NCI-H2196 (cell line): ENCODE results near the gene ENKD1.

ENCODE experiments used
- DNase-seq: peaks from one replicate; lab custom pipeline; 2025; ENCODE audit not compliant: unreplicated experiment; lab: John Stamatoyannopoulos, UW

The ENKD1 gene

DNA sequence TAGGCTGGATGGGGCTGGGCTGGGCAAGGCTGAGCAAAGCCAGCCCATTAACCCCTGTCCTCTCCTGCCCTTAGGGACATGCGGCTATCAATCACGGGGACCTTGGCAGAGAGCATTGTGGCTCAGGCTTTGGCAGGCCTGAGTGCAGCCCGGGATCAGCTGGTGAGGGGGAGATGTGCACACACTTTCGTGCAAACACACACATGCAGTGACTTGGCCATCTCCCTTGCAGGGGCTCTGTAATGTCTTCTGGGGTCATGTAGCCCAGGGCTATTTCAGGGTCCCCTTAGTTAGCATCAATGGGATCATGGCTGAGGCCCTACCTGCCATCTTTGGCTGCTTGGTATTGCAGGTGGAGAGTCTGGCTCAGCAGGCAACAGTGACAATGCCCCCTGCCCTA is 14.7 kb downstream of the ENKD1 start:
- DNase-seq = no peak

DNA sequence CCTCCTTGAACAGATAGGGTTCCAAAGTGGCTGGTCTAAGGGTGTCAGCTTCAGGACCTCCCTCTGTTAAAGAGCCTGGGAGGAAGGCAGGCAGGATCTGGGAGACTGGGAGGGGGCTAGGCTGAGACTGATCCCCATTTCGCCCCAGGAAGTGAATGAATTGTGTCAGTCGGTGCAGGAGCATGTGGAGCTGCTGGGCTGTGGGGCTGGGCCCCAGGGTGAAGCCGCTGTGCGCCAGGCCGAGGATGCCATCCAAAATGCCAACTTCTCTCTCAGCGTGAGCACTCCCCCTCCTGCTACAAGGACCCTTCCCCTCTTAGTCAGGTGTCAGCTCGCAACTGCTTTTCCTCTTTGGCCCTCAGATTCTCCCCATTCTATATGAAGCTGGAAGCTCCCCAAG is 15.5 kb downstream of the ENKD1 start:
- no peak for DNase-seq

DNA sequence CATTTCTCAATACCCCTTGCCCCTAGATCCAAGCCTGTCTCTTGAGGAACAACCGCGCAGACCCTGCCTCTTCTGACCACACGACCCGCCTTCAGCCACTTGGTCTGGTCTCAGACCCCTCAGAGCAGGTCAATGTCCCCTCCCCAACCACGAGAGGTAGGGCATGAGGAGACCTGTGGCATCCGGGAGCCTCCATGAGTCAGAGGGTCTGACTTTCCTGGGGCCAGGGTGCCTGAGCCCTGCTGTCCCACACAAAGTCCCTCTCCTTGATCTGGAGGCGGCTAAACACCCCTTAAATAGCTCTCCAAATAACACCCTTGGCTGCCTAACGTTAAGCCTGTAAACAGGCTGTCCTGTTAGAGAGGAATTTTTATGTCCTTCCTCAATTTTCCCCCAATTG is 16.5 kb downstream of the ENKD1 start:
- no peak for DNase-seq

DNA sequence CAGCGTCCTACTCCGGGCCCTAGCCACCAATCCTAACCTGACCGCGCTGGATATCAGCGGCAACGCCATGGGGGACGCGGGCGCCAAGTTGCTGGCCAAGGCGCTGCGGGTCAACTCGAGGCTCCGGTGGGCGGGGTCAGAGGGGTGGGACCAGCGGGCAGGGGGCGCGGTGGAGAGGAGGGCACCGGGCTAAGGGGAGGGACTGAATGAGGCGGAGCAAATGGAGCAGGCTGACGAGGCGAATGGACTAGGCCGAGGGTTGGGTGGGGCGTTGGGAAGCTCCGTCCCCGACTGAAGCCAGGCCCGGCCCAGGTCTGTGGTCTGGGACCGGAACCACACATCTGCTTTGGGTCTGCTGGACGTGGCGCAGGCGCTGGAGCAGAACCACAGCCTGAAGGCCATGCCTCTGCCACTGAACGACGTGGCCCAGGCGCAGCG is 17.0 kb downstream of the ENKD1 start:
- no peak for DNase-seq

DNA sequence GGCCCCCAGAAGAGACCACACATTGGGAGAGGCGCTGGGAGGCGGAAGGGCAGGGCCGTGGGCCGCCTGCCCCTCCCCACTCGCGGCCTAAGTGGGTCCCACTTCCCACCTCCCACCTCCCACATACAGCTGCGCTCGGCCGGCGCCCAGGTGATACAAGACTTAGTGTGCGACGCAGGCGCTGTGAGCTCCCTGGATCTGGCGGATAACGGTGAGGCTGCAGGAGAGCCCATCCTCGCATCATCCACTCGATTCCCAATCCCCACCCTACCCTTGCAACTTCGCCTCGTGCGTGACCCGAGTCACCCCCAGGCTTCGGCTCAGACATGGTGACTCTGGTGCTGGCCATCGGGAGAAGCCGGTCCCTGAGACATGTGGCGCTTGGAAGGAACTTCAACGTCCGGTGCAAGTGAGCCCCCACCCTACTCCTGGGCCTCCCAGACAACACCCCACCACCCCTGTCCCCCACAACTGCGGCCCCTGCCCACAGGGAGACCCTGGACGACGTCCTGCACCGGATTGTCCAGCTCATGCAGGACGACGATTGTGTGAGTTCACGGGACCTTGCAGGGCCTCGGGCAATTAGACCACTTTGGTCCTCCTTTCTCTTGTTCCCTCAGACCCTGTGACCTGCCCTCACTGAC is 17.7 kb downstream of the ENKD1 start:
- no peak for DNase-seq

DNA sequence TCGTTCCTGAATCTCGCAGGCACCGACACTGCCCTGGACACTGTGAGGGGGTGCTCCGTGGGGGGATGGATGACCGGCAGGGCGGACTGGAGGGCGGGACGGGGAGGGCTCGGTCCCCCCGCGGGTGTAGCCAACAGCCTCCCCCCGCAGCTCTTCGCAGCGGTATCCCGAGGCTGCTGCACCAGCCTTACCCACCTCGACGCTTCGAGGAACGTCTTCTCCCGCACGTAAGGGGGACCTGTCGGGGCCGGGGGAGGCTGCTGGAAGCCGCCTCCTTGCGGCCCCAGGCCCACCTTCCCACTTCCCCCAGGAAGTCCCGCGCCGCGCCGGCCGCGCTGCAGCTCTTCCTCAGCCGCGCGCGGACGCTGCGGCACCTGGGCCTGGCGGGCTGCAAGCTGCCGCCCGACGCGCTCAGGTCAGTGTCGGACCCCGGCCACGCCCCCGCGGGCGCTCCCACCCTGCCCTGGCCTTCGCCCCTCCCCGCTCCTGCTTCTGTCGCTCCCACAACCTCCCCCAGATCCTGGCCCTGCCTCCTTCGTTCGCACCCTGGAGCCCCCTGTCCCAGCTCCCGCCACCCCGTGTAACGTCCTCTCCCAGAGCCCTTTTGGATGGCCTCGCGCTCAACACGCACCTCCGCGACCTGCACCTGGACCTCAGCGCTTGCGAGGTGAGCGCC is 18.3 kb downstream of the ENKD1 start:
- no peak for DNase-seq

DNA sequence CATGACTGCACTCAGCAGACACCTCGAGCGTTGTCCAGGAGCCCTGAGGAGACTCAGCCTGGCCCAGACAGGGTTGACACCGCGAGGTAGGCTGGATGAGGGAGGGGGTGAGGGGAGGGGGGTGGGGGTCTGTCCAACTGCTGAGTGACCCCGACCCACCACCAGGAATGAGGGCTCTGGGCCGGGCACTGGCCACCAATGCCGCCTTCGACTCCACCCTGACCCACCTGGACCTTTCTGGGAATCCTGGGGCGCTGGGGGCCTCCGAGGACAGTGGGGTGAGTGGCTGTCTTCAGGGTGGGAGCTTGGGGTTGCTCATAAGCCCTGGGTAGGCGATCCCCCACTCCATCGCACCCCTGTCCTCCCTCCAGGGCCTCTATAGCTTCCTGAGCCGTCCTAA is 18.9 kb downstream of the ENKD1 start:
- no peak for DNase-seq

DNA sequence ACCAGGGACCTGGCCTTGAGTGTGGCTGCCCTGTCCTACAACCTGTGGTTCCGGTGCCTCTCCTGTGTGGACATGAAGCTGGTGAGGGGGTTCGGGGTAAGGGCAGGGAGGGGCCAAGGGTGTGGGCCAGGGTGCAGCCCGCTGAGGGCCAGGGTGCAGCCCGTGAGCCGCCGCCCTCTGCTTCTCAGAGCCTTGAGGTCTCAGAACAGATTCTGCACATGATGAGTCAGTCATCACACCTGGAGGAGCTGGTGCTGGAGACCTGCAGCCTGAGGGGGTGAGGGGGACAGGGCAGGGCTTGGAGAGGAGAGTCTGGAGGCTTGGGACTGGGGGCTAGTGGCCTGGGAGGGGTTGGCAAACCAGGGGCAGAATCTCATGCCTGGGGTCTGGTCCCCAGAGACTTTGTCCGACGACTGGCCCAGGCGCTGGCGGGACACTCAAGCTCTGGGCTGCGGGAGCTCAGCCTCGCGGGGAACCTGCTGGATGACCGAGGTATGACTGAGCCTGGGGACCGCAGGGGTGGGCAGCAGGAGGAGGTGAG is 19.4 kb downstream of the ENKD1 start:
- no peak for DNase-seq

DNA sequence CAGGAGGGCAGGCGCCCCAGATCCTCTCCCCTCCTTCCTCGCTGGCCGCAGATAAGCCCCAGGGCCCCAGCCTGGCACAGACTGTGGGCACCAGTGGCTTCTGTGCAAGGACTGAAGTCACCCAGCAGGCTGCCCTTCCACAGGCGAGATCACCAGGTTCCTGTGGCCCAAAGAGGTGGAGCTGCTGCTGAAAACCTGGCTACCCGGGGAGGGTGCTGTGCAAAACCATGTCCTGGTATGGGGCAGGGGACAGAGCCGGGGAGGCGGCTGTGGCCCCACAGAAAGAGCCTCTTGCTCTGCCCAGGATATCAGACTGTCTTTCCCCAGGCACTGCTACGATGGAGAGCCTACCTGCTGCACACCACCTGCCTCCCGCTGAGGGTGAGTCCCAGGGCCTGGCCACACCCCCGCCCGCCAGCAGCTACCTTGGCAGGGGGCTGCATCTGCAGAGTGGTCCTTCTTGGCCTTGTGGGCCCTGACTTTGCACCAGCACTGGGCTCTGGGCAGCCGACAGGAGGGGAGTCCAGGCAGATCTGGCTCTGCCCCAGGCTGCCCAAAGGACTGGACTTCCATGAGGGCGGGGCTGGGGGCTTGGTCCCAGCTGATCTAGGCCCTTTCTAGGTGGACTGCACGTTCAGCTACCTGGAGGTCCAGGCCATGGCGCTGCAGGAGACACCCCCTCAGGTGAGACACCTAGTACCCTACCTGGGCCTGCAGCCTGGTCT is 21.0 kb downstream of the ENKD1 start:
- DNase-seq = no peak

DNA sequence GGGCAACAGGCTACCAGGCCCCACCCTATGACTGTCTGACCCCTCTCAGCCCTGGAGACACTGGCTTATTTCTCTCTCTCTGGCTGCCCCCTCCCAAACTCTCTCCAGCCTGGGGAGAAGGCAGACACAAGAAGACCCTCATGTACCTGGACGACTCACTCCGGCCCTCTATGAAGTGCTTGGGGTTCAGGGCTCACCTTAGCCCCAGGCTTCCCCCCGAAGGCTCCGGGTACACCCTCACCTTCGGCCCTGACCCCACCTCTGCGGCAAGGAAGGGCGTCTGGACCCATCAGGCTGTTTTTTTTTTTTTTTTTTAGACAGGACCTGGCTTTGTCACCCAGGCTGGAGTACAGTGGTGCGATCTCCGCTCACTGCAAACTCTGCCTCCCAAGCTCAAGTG is 22.5 kb downstream of the ENKD1 start:
- no peak for DNase-seq

DNA sequence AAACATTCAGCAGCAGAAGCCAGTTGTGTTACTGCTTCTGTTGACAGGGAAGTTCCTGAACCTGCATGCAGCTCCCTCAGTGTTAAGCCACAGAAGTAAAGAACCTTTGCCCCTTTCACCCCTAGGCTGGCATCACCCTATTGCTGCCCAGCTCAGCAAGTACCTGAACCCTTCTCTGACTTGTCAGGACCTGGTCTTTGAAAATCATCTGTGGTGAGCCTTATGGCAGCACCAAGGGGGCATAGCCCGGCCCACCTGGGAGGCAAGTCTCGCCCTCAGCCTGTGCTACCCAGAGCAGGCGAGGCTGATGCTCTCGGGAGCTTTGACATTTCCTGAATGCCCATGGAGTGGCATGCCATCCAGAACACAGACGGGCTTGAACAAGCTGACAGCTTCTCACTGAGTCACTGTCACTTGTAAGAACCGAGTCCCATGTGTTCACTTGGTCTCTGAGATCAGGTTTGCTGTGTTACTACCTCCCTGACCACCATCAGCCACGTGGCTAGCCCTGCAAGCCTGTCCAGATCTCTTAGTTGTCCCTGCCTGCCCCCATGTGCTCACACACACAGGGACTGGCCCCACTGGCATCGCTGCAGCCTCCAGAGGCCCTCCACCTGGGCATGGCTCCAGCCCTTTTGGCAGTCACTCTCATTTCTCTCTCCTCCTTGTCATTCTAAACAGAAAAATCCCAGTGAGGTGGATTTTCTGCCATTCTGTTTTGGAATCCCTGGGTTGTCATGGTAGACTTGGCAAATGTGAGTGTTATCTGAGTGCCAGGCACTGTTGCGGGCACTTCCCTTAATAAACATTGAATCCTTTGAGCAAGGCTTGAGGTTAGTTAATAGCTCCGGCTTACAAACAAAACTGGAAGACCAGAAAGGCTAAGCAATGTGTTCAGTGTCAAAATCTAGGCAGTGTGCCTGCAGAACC is 24.5 kb downstream of the ENKD1 start:
- DNase-seq = peak; percentile 65

DNA sequence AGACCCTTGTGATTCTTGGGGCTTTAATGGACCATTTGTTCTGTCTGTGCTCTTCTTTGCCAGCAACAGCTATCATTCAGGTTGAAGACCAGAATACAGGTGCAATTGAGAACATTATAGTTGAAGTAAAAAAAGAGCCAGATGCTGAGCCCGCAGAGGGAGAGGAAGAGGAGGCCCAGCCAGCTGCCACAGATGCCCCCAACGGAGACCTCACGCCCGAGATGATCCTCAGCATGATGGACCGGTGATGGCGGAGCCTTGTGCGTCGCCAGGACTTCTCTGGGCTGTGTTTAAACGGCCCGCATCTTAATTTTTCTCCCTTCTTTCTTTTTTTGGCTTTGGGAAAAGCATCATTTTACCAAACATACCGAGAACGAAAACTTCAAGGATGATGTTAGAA is 28.9 kb downstream of the ENKD1 start:
- no peak for DNase-seq

DNA sequence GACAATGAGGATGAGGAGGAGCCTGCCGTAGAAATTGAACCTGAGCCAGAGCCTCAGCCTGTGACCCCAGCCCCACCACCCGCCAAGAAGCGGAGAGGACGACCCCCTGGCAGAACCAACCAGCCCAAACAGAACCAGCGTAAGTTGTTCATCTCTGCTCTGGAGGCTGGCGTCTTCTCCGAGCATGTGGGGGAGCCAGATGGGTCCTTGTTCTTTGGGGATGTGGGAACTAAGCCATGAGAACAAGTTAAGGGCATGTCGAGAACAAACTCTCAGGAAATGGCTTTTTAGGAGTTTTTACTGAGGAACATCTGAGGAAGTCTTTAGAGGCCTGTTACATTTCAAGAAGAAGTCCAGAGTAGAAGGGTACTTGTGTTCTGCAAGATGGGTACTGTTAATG is 29.8 kb downstream of the ENKD1 start:
- no peak for DNase-seq

DNA sequence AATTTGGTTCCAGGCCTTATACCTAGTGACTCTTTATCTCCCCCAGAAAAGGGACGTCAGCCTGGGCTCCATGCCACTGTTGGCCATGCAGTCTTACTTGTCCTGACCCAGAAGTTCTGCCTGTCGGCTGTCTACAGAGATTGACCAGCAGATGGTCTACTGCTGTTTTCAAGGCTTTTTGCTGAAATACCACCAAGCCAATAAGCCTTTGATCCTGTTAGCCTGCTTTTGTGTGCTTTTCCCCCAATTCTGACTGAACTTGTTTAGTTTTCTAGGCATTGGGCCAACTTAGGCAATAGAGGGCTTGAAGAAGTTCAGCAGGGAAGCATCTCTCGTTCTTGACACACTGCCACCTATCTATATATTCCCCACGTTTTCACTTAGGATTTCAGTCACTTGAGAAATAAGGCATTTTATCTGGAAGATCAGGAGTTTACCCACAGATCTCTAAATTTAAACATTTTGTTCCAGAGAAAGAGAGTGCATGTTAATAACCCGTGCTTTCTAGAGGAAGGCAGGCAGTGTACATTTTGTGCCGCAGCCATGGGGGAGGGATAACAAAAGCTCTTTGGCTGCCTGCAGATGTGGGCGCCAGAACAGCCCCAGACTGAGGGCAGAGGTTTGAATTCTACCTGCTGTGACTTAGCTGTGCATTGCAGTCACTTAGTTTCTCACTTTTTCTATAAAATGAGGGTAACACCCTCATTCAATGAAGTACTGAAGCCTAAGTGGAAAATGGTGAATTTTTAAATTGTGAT is 34.0 kb downstream of the ENKD1 start:
- DNase-seq = no peak

DNA sequence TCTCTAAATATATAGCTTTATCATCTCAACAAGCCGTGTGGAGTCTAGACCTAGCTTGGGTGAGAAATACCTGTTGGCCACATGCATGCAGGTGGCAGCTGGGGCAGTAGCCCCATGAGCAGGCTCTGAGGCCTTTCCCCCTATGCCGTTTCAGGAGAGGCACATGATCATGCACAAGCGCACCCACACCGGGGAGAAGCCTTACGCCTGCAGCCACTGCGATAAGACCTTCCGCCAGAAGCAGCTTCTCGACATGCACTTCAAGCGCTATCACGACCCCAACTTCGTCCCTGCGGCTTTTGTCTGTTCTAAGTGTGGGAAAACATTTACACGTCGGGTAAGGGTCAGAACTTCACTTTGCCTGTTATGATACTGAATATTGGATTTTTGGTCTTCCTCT is 38.3 kb downstream of the ENKD1 start:
- DNase-seq = no peak

DNA sequence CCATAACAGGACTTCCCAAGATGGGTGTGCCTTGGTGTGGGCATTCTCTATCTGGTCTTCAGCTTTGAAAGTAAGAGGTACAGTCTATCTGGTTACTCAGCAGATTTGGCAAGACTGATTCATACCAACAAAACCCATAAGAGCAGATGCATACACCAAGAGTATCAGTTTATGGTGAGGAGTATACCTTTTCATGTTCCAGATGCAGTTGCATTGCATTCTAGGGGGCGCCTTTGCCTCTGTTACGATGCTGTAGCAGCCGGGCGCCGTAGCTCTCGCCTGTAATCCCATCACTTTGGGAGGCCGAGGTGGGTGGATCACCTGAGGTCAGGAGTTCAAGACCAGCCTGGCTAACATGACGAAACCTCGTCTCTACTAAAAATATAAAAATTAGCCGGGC is 52.7 kb downstream of the ENKD1 start:
- no peak for DNase-seq
